Muscle of leg (tissue), 11 donors: ENCODE results near the gene YTHDF1. TPM values are rescaled to one million over a fixed set of nuclear protein-coding genes. Genes with fewer than 3 reads are reported as not detected.

Experiments used
- DNase-seq: peaks from one replicate; pipeline ENCODE4 v3.0.0; 2013
- H3K27ac ChIP-seq: one replicate; pipeline ENCODE4 v1.5.1; 2013; ENCODE audit warnings: mild to moderate bottlenecking, low read length, control low read depth
- H3K27me3 ChIP-seq: one replicate; pipeline ENCODE4 v1.6.1; 2013; ENCODE audit warnings: low read length; ENCODE audit not compliant: control insufficient read depth, insufficient read depth
- H3K36me3 ChIP-seq: one replicate; pipeline ENCODE4 v1.6.1; 2013; ENCODE audit warnings: low read length; ENCODE audit not compliant: control insufficient read depth, insufficient read depth
- H3K4me1 ChIP-seq: one replicate; pipeline ENCODE4 v1.6.1; 2013; ENCODE audit warnings: low read length; ENCODE audit not compliant: control insufficient read depth, insufficient read depth
- H3K4me3 ChIP-seq: one replicate; pipeline ENCODE4 v1.5.1; 2013; ENCODE audit warnings: low read length, control low read depth
- H3K9me3 ChIP-seq: replicated peaks from 2 replicates; pipeline ENCODE4 v1.6.1; 2013; ENCODE audit warnings: low read depth, low read length; ENCODE audit not compliant: control insufficient read depth
- WGBS: methylation state at CpG from one replicate; pipeline ENCODE4 v1.1.5; 2013; ENCODE audit warnings: missing lambda C conversion rate; ENCODE audit not compliant: insufficient coverage; 5-methylcytosine and 5-hydroxymethylcytosine counted together
- polyA plus RNA-seq, 8 donors: library from polyadenylated mRNA; unstranded; fragments of 120-200 nt; gene quantifications; one replicate each; pipeline versions ENCODE4 v1.2.1 to v1.2.3, GENCODE V29; 2013; ENCODE audit warnings: inconsistent platforms in 1 of 8, low replicate concordance in 1 of 8; ENCODE audit not compliant: insufficient read length in 8 of 8, insufficient read depth in 1 of 8
- total RNA-seq: library from RNA; stranded (reverse); fragments of 120-200 nt; gene quantifications from one replicate; pipeline ENCODE4 v1.2.4, GENCODE V29; 2013

The YTHDF1 gene
- total and polyA plus RNA-seq, 9 donors: 16.8 to 34.7 (median 28.4) TPM

DNA sequence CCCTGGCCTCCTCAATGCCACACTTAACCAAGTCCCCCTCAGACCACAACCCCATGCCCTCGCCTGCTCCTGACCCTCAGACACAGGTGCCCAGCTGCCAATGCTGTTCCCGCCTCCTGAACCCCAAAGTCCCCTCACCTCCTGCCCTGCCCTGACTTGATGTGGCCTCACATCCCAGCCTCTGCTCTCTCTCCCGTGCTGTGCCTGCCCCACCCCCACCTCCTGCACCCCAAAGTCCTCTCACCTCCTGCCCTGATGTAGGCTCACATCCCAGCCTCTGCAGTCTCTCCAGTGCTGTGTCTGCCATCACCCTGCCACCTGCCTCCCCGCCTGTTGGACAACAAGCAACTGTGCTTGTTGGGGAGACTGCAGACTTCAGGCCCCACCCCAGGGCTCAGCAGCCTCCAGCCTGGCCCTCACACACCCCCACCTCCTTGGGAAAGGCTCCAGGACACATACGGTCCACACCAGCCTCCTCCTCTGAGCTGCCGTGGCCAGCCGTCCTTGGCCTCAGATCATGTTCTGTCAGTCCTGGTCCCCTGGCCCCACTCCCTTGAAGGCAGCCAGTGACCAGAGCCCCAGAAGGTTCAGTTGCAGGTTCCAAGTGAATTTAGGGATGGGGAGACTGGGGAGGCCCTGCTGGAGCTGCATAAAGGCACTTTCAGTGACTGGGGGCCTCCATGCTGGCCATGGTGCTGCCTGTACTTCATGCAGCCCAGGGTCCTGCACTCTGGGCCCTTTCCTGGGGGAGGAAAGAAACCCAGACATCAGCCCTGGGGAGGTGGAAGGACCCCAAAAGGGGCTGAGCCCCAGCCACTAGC lies 28.4 kb downstream of the YTHDF1 start:
- no peaks in the 10 kb centered on the region for H3K4me1 ChIP-seq
- 48% methylated on average over 4 of the region's 7 CpGs for WGBS
- H3K36me3 ChIP-seq: no peaks in the 10 kb centered on the region
- no peak for DNase-seq
- H3K9me3 ChIP-seq: no peaks in the 10 kb centered on the region
- no peak overlapping the region for H3K4me3 ChIP-seq
- no peak overlapping the region for H3K27ac ChIP-seq
- H3K27me3 ChIP-seq: peaks cover 7% of the 10 kb centered on the region

DNA sequence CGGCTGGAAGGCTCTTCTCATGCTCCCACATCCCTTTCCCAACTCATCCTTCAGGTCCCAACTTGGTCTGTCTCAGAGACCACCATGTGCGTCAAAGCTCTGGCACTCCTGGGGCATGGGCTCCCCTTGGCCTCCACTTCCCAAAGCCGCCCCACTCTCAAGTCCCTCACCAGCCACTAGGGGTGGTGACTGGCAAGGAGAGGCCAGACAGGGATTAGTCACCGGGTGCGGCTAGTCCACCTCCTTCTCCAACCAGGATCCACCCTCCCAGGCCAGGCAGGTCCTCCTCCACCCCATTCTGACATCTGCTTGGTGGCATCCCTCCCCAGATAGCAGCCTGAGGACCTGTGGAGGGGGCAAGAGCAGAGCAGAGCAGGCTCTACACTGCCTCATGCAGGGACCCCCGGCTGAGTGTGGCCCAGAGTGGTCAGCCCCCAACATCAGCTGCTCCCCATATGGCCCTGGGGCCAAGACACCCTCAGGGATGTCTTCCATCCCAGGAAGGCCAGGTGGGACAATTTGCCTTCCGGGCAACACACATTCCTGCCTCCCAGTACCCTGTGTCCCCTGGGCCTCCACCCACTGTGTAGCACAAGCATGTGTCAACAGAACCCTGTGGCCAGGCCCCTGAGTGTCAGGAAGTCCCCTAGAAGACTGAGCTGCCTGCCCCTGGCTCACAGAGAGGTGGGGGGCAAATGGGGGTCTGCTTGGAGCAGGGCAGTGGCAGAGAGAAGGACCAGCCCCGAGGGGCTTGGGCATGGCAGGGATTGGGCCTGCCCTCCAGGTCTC lies 29.2 kb downstream of the YTHDF1 start:
- H3K27me3 ChIP-seq: peaks cover 14% of the 10 kb centered on the region
- WGBS: 73% methylated on average over 7 of the region's 8 CpGs
- no peak overlapping the region for H3K27ac ChIP-seq
- H3K9me3 ChIP-seq: no peaks in the 10 kb centered on the region
- DNase-seq: no peak
- no peaks in the 10 kb centered on the region for H3K4me1 ChIP-seq
- H3K36me3 ChIP-seq: no peaks in the 10 kb centered on the region
- no peak overlapping the region for H3K4me3 ChIP-seq

DNA sequence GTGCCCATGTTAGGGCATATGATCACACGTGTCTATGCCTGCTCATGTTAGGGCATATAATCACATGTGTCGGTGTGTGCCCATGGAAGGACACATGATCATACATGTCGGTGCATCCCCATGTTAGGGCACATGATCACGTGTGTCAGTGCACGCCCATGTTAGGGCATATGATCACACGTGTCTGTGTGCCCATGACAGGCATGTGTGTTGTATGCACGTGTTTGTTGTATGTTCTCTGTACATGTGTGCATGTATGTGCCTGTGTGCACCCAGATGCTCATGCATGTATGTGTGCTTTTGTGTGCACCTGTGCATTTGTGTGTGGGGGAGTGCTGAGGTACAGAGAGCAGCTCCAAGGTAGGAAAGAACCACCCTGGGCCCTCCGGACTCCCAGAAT lies 29.8 kb downstream of the YTHDF1 start:
- DNase-seq: no peak
- 91% methylated on average over 7 of the region's 8 CpGs for WGBS
- H3K9me3 ChIP-seq: no peaks in the 10 kb centered on the region
- no peak overlapping the region for H3K4me3 ChIP-seq
- H3K36me3 ChIP-seq: no peaks in the 10 kb centered on the region
- no peaks in the 10 kb centered on the region for H3K4me1 ChIP-seq
- H3K27ac ChIP-seq: no peak overlapping the region
- H3K27me3 ChIP-seq: peaks cover 18% of the 10 kb centered on the region

DNA sequence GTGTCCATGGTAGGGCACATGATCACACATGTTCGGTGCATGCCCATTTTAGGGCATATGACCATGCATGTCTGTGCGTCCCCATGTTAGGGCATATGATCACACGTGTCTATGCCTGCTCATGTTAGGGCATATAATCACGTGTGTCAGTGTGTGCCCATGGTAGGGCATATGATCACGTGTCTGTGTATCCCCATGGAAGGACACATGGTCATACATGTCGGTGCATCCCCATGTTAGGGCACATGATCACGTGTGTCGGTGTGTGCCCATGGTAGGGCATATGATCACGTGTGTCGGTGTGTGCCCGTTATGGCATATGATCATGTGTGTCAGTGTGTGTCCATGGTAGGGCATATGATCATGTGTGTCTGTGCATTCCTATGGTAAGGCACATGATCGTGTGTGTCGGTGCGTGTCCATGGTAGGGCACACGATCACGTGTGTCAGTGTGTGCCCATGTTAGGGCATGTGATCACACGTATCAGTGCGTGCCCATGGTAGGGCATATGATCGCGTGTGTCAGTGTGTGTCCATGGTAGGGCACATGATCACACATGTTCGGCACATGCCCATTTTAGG lies 30.6 kb downstream of the YTHDF1 start:
- Histone ChIP-seq H3K4me3 (no peak overlapping the region), H3K9me3 (no peaks in the 10 kb centered on the region), H3K27me3 (peaks cover 25% of the 10 kb centered on the region), H3K36me3 (no peaks in the 10 kb centered on the region), H3K4me1 (no peaks in the 10 kb centered on the region), H3K27ac (no peak overlapping the region)
- WGBS: 94% methylated on average over 21 of the region's 21 CpGs
- DNase-seq: no peak

DNA sequence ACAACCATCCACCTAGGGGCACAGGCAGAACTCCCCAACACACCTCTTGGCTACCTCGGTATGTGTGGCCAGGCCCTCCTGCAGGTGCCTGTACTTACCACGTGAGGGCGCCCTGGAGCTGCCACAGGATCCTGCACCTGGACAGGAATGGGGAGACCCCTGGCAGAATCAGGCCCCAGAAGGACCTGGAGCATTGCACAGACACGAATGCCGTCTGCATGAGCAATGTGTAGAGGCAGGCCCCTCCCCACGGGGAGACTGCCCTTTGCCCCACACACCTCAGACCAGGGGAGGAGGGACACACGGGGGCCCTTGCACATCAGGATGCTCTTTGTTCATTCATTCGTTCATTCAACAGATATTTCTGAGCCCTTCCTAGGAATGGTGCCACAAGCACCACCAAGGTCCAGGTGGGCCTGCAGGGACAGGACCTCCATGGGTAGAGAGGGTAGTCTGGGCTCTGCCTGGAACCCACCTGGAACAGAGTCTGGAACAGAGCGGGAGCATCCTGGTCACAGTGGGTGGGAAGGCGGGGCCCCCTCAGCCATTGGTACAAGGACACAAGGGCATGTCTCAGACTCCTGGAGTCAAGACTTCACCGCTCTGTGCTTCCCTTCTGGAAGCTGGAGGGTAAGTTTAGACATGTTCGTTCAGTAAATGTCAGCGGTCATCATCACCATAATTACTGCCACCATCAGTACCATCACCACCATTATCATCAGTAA lies 32.3 kb downstream of the YTHDF1 start:
- Histone ChIP-seq H3K27me3 (peaks cover 40% of the 10 kb centered on the region), H3K9me3 (no peaks in the 10 kb centered on the region), H3K4me1 (peaks cover 5% of the 10 kb centered on the region), H3K27ac (no peak overlapping the region), H3K36me3 (no peaks in the 10 kb centered on the region), H3K4me3 (no peak overlapping the region)
- DNase-seq: no peak
- 33% methylated on average over 10 of the region's 13 CpGs for WGBS

DNA sequence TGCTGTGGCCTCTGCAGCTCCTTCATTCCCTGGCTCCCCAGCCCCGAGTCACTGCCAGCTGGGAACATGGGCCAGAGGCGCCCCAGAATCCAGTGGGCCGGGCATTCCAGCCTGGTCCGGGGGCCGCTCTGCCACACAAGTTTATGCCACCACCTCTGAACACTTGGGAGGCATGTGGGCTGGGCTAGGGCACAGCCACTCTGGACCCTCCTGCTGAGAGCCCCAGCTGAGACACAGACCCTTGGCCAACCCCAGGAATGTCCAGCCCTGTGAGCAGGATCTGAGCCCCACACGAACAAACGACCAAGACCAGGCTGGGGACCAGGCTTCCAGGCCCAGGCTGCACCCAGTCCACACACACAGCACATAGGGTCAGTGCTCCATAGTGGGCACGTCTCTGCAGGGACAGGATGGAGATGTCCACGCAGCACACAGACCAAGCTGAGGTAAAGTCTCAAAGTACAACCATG lies 33.0 kb downstream of the YTHDF1 start:
- H3K27ac ChIP-seq: no peak overlapping the region
- no peaks in the 10 kb centered on the region for H3K9me3 ChIP-seq
- peaks cover 8% of the 10 kb centered on the region for H3K4me1 ChIP-seq
- peaks cover 46% of the 10 kb centered on the region for H3K27me3 ChIP-seq
- no peak overlapping the region for H3K4me3 ChIP-seq
- WGBS: 52% methylated on average over 8 of the region's 9 CpGs
- H3K36me3 ChIP-seq: no peaks in the 10 kb centered on the region
- DNase-seq: no peak

DNA sequence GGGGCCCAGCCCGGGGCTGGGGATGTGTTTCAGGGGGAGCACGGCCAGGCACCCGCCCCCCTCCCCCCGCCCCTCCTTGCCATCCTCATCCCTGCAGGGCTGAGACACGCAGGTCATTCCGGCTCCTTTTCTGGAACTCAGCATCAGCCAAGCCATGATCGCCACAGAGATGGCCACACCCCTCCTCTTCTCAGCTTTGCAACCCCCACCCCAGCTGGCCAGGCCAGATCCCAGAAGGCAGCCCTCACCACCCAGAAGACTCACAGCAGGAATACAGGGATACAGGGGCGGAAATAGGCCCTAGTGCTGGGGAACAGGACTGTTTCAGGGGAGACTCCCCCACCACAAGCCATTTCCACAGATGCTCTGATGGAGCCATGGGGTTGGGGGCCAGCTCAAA lies 33.5 kb downstream of the YTHDF1 start:
- Histone ChIP-seq H3K27me3 (peaks cover 50% of the 10 kb centered on the region), H3K27ac (no peak overlapping the region), H3K9me3 (no peaks in the 10 kb centered on the region), H3K4me3 (no peak overlapping the region), H3K4me1 (peaks cover 11% of the 10 kb centered on the region), H3K36me3 (no peaks in the 10 kb centered on the region)
- 40% methylated on average over 3 of the region's 8 CpGs for WGBS
- DNase-seq: no peak

DNA sequence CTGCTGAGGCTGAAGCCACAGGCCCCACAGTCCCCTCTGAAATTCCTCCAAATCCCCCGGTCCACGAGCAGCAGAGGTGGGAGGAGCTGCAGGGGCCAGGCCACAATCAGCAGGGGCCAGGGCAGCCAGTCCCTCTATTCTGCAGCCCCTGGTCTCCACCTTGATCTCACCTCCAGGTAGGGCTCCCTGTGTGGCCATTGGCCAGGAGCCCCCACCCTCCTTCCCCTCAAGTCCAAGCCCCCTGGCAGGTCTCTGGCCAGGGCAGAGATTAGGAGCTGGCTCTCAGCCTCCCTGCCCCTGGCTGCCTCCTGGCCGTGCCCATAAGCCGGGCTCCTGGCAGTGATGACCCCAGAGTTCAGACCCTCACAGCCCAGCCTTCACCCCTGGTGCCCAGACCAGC lies 34.7 kb downstream of the YTHDF1 start:
- no peaks in the 10 kb centered on the region for H3K9me3 ChIP-seq
- no peak overlapping the region for H3K4me3 ChIP-seq
- H3K4me1 ChIP-seq: peaks cover 11% of the 10 kb centered on the region
- 13% methylated on average over 2 of the region's 4 CpGs for WGBS
- H3K27ac ChIP-seq: no peak overlapping the region
- H3K36me3 ChIP-seq: no peaks in the 10 kb centered on the region
- DNase-seq: no peak
- H3K27me3 ChIP-seq: peaks cover 61% of the 10 kb centered on the region

DNA sequence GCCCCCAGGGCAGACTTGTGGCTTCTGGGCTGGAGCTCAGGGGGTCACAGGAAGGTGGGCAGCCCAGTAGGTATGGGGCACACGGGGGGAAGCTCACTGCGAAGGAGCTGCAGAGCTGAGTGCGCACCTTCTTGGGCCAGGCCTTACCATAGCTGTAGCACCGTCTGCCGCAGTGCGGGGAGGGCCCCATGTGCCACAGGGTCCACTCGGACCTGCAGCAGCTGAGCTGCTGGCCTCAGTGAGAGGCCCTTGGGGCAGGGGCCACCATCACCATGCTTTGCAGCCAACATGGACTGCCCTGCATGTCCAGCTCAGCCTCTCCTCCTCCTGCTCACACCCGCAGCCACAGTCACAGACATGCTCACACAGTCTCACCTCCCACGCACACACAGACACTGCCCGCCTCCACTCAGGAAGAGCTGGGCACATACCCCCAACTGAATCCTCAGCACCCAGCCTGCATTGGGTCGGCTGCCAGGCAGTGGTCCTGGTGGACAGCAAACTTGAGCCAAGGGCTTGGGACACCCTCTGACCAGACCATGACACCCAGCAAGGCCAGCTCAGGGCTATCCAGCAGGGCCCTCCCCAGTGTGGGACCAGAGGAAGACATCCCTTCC lies 35.3 kb downstream of the YTHDF1 start:
- Histone ChIP-seq H3K4me1 (peaks cover 11% of the 10 kb centered on the region), H3K27ac (no peak overlapping the region), H3K36me3 (no peaks in the 10 kb centered on the region), H3K9me3 (no peaks in the 10 kb centered on the region), H3K4me3 (no peak overlapping the region), H3K27me3 (peaks cover 66% of the 10 kb centered on the region)
- no peak for DNase-seq
- WGBS: 70% methylated on average over 11 of the region's 11 CpGs
